Renal cortex interstitium (tissue), 3 donors: ENCODE results near the gene OCIAD2. TPM values are rescaled to one million over a fixed set of nuclear protein-coding genes. Genes with fewer than 3 reads are reported as not detected.

Experiments used
- polyA plus RNA-seq, 3 donors: library from polyadenylated mRNA; unstranded; fragments of 120-200 nt; gene quantifications; one replicate each; pipeline ENCODE4 v1.2.1, GENCODE V29; 2013; ENCODE audit not compliant: insufficient read length in 3 of 3

OCIAD2 gene
- polyA plus RNA-seq, 3 donors, result 198 to 245 (median 210) TPM

Other genes with a start within 250 kb of the OCIAD2 start
- gene FRYL, start 126.5 kb downstream of the OCIAD2 start, polyA plus RNA-seq, result 10 to 100 TPM; 40.7 to 47.3 (median 46.9) TPM
- 100 to 1,000 TPM; 224 to 295 (median 256) TPM for gene OCIAD1, start 75.7 kb downstream of the OCIAD2 start, polyA plus RNA-seq
- gene CWH43, start 79.5 kb upstream of the OCIAD2 start, polyA plus RNA-seq, result 1 to 10 TPM; 4.7 to 5.5 (median 5.4) TPM